Stimulated activated CD4-positive, alpha-beta T cell treated with anti-CD3 and anti-CD28 coated beads, Interleukin-4, amount 100 ng/mL, for 24 hours (primary cell): ENCODE results near the gene ADAT1.
A peak's percentile ranks its signal among the peaks of the same experiment; 100 is the strongest.
"Not testable (repeated sequence)": the region's sequence is repeated elsewhere in the genome, so short reads cannot be mapped to it uniquely, and the experiment has no call there.

Source experiments
- DNase-seq: peaks from one replicate; pipeline ENCODE4 v3.0.0-alpha.2; 2020

Gene ADAT1

GRCh38 chr16:75618780-75619179 lies 4.3 kb downstream of the ADAT1 start:
- DNase-seq: no peak

GRCh38 chr16:75617121-75617520 lies 6.0 kb downstream of the ADAT1 start:
- no peak for DNase-seq

GRCh38 chr16:75616521-75617010 lies 6.5 kb downstream of the ADAT1 start:
- peak; percentile 17 for DNase-seq

GRCh38 chr16:75615619-75616018 lies 7.5 kb downstream of the ADAT1 start:
- DNase-seq: no peak

GRCh38 chr16:75614066-75614897 lies 8.8 kb downstream of the ADAT1 start:
- DNase-seq: no peak

GRCh38 chr16:75606507-75606906 lies 16.6 kb downstream of the ADAT1 start:
- no peak for DNase-seq

- no peak for DNase-seq
Observed at GRCh38 chr16:75603241-75603640, 19.8 kb downstream of the ADAT1 start.

- DNase-seq: no peak
Observed at GRCh38 chr16:75599452-75600277, 23.4 kb downstream of the ADAT1 start.

- no peak for DNase-seq
Observed at GRCh38 chr16:75593825-75594820, 29.0 kb downstream of the ADAT1 start.

- no peak for DNase-seq
Observed at GRCh38 chr16:75593308-75593707, 29.8 kb downstream of the ADAT1 start.

- not testable (repeated sequence) for DNase-seq
Observed at GRCh38 chr16:75591927-75592326, 31.2 kb downstream of the ADAT1 start.

- DNase-seq: no peak
Observed at GRCh38 chr16:75590920-75591843, 31.9 kb downstream of the ADAT1 start.

GRCh38 chr16:75589306-75589705 lies 33.8 kb downstream of the ADAT1 start:
- DNase-seq: no peak

- no peak for DNase-seq
Observed at GRCh38 chr16:75588716-75589115, 34.4 kb downstream of the ADAT1 start.

GRCh38 chr16:75584108-75584507 lies 39.0 kb downstream of the ADAT1 start:
- no peak for DNase-seq

GRCh38 chr16:75579281-75579834 lies 43.7 kb downstream of the ADAT1 start:
- DNase-seq: no peak

- DNase-seq: no peak
Observed at GRCh38 chr16:75578725-75579124, 44.4 kb downstream of the ADAT1 start.

GRCh38 chr16:75578212-75578611 lies 44.9 kb downstream of the ADAT1 start:
- no peak for DNase-seq

- no peak for DNase-seq
Observed at GRCh38 chr16:75576384-75576811, 46.7 kb downstream of the ADAT1 start.

GRCh38 chr16:75575958-75576357 lies 47.1 kb downstream of the ADAT1 start:
- DNase-seq: no peak

- DNase-seq: no peak
Observed at GRCh38 chr16:75573955-75574354, 49.1 kb downstream of the ADAT1 start.
